ENCODE data around the gene SH2D7. TPM values are rescaled to one million over a fixed set of nuclear protein-coding genes. Genes with fewer than 3 reads are reported as not detected.

SH2D7 gene
- total and polyA plus RNA-seq, 2 donors (not counting 3 experiments of a cell fraction or from before 2014, with no cell fraction given) = not detected

DNA sequence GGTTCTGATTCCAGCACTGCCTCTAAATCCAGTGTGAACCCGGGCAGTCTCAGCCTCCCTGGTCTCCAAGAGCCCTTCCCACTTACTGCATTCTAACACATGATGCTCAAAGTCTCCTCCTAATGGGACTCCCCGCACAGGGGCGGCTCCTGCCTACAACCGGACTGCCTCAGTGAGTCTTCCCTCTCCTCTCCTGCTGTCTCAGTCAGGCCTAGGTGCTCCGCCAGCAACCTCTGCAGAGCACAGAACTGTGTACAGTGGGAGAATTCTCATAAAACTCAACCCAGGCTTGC, 43.8 kb upstream of the SH2D7 start:
- POLR2A ChIA-PET = no interaction called here
- H3K27ac ChIP-seq (ENCODE audit: insufficient read depth, low read depth, low read length) = no peak overlapping the region
- H3K36me3 ChIP-seq (ENCODE audit: control insufficient read depth in 2 of 2, extremely low read depth in 1 of 2, insufficient read depth in 2 of 2, low read length in 2 of 2) = peaks cover 3 to 4% of the 10 kb centered on the region in 2 experiments
- peaks cover 4% of the 10 kb centered on the region for H3K79me2 ChIP-seq (ENCODE audit: control insufficient read depth, insufficient read depth, low read length)
- no TSS peak for BruUV-seq (replicated peaks)
- dilution Hi-C loops (cut with MboI; ENCODE audit: extremely low pct_ligation_motif_present, low sequenced_read_pairs) (no loop called here), intact Hi-C loops (cut with micrococcal nuclease) (no loop called here)
- H3K9ac ChIP-seq (replicated peaks; ENCODE audit: extremely low read depth, insufficient read depth, low read length) = no peak overlapping the region
- H3K27me3 ChIP-seq (ENCODE audit: control insufficient read depth in 2 of 2, insufficient read depth in 2 of 2, low read length in 2 of 2) = no peaks in the 10 kb centered on the region
- H2AFZ ChIP-seq (ENCODE audit: low read depth, low read length) = no peak overlapping the region
- H3K9me3 ChIP-seq (replicated peaks; ENCODE audit: control insufficient read depth, insufficient read depth, low read length) = no peaks in the 10 kb centered on the region
- no peaks in the 10 kb centered on the region for H4K20me1 ChIP-seq (replicated peaks; ENCODE audit: control insufficient read depth, extremely low read depth, insufficient read depth, low read length)
- no peaks in the 10 kb centered on the region for H3K9me1 ChIP-seq (replicated peaks; ENCODE audit: control insufficient read depth, extremely low read depth, insufficient read depth, low read length)
- no peak for TF ChIP-seq GATA2 (IDR thresholded peaks at IDR 0.05; ENCODE audit: insufficient read depth, insufficient read length, low read depth, low read length)
- TF ChIP-seq, protein P1, sequence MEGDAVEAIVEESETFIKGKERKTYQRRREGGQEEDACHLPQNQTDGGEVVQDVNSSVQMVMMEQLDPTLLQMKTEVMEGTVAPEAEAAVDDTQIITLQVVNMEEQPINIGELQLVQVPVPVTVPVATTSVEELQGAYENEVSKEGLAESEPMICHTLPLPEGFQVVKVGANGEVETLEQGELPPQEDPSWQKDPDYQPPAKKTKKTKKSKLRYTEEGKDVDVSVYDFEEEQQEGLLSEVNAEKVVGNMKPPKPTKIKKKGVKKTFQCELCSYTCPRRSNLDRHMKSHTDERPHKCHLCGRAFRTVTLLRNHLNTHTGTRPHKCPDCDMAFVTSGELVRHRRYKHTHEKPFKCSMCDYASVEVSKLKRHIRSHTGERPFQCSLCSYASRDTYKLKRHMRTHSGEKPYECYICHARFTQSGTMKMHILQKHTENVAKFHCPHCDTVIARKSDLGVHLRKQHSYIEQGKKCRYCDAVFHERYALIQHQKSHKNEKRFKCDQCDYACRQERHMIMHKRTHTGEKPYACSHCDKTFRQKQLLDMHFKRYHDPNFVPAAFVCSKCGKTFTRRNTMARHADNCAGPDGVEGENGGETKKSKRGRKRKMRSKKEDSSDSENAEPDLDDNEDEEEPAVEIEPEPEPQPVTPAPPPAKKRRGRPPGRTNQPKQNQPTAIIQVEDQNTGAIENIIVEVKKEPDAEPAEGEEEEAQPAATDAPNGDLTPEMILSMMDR (IDR thresholded peaks at IDR 0.05; ENCODE audit: extremely low read depth in 1 of 2, insufficient read depth in 1 of 2, low read depth in 1 of 2, low read length in 2 of 2) = no peak
- TF ChIP-seq EZH2 (IDR thresholded peaks at IDR 0.05; ENCODE audit: borderline replicate concordance, low read depth, low read length, severe bottlenecking) = no peak
- no peak for TF ChIP-seq JUN (IDR thresholded peaks at IDR 0.05; ENCODE audit: borderline replicate concordance, insufficient read depth, insufficient read length, low read depth)
- TF ChIP-seq, protein P2, sequence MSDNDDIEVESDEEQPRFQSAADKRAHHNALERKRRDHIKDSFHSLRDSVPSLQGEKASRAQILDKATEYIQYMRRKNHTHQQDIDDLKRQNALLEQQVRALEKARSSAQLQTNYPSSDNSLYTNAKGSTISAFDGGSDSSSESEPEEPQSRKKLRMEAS (IDR thresholded peaks at IDR 0.05; ENCODE audit: insufficient read depth, insufficient read length) = no peak
- no peak for TF ChIP-seq POLR2AphosphoS5 (IDR thresholded peaks at IDR 0.05; ENCODE audit: insufficient read depth, low read depth, low read length)
- TF ChIP-seq POLR2A (IDR thresholded peaks at IDR 0.05; ENCODE audit: low read depth, low read length) = no peak
- no peak for TF ChIP-seq MYC (IDR thresholded peaks at IDR 0.05; ENCODE audit: low read depth, low read length)
- TF ChIP-seq FOS (IDR thresholded peaks at IDR 0.05; ENCODE audit: borderline replicate concordance, insufficient read depth, low read length) = no peak
- FAIRE-seq = no peak
- H3K4me1 ChIP-seq (ENCODE audit: control insufficient read depth, extremely low read depth, insufficient read depth, low read length) = peaks cover 45% of the 10 kb centered on the region
- CTCF ChIA-PET = interaction anchor here (0.7 to 2.9 kb wide), 4 partner anchors 8 to 60 kb away, joined by 4 to 12 read pairs (median 7); no protein-coding TSS in a partner anchor
- DNase-seq (ENCODE audit: low read depth, low spot score) = no peak
- H3K4me3 ChIP-seq (replicated peaks in 1 of 3; ENCODE audit: insufficient read depth in 1 of 3, low read depth in 1 of 3, low read length in 3 of 3) = no peak overlapping the region
- no peak overlapping the region for H3K4me2 ChIP-seq (ENCODE audit: insufficient read depth, low read length)
